Head of caudate nucleus (tissue), 42 donors: ENCODE measurements around the gene PTPRG.

ENCODE experiments used
- DNase-seq, 42 donors: peaks; one replicate each; pipeline versions ENCODE4 v3.0.0 to v3.0.0-alpha.2; 2020 to 2021; ENCODE audit warnings: mixed read lengths in 7 of 42
- intact Hi-C: fragments of 100-400 bp; cut with DNase I; formaldehyde crosslinking; loops from one replicate; pipeline ENCODE4 v1.15.0; 2022

Gene PTPRG

GRCh38 chr3:62110443-62111225 is 549.3 kb downstream of the PTPRG start:
- intact Hi-C loops = no loop called here
- no peak for DNase-seq

DNA sequence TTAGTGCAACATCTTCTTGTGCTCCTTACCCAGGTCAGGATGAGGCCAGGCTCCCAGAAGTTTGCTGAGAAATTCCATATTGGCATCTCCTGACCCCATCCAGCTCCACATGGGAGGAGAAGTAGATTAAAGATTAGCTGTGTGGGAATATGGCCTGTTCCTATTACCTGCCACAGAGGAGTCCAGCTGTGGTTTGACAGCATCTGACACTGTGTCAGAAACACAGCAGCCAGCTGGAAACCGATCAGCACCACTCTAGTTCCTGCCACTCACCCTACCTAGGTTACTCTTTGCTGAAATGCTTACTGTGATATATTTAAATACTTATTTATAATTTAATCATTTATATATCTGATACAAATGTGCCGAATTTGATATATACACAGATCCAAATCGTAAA is 551.7 kb downstream of the PTPRG start:
- intact Hi-C loops = no loop called here
- DNase-seq = no peak

DNA sequence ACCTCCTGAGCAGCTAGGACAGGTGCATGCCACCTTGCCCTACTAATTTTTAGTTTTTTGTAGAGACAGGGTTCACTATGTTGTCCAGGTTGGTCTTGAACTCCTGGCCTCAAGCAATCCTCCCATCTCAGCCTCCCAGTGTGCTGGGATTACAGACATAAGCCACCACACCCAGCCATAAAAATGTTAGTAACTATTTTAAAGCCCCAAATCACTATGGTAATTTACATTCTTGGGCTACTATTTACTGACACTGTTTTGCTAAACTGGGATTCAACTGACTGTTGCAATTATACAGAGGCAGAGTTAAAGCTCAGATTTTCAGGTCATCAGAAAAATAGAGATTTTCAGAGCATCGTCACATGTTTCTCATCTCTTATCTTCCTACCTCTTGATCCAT is 553.4 kb downstream of the PTPRG start:
- DNase-seq = no peak
- intact Hi-C loops = no loop called here

DNA sequence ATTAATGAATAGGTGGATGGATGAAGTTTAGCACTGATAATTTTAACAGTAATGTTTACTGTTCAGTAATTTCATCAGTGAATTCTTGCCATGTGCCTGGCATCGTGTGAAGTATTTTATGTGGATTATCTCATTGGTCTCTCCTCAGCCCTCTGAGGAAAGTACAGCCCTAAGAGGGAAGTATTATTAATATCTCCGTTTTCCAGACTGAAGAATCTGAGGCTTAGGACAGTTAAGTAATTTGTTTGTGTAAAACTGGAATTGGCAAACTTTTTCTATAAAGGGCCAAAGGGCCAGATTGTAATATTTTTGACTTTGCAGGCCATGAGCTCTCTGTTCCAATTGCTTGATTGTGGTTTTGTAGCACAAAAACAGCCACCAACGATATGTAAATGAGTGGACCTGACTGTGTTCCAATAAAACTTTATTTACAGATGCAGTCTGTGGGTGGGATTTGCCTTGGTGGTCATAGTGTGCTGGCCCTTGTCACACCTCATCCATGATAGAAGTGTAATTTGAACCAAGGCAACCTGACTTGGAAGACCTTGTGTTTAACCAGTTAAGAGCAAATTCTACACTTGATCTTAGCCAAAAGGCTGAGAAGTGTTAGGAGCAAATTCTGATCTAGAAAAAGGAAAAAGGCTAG is 556.7 kb downstream of the PTPRG start:
- intact Hi-C loops = no loop called here

DNA sequence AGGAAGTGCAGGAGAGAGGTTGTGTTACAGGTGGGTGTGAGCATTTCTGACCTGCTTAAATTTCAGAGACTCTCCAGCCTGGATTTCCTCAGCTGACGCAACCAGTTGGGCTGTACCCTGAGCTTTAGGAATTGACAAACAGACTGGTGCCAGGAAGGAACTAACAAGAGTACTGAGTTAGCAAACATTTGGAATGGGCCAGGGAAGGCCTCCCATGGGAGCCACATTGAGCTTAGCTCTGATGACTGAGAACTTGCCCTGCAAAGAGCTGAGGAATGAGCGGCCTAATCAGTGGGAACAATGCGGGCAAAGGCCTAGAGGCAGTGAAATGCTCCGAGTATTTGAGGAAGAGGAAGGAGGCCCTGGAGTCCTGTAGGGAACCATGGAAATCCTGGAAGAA is 557.8 kb downstream of the PTPRG start:
- no peak for DNase-seq
- intact Hi-C loops = no loop called here

More for the DNA sequence above, 556.7 kb downstream of the PTPRG start:
- DNase-seq = no peak

DNA sequence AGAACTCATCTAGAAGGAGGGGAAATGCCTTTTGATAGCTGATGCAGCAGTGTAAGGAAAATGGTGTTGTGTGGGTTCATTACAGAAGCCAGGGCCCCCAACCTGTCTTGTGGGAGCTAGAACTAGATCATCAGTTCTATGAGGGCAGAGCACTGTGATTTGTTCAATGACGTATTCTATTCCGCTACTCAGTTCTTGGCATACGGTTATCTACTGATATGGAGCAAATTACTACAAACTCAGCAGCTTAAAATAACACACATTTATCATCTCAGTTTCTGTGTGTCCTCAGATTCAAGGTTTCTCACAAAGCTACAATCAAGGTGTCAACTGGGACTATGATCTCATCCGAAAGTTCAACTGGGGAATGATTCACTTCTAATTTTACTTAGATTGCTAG is 561.4 kb downstream of the PTPRG start:
- no peak for DNase-seq
- intact Hi-C loops = no loop called here

GRCh38 chr3:62125380-62125779 is 564.0 kb downstream of the PTPRG start:
- intact Hi-C loops = no loop called here
- no peak for DNase-seq

GRCh38 chr3:62127116-62127515 is 565.7 kb downstream of the PTPRG start:
- DNase-seq = no peak
- intact Hi-C loops = no loop called here

- DNase-seq = peak in 18 of 42 donors; percentile 5 to 73 (median 27)
- intact Hi-C loops = no loop called here
These were observed 566.7 kb downstream of the PTPRG start for GRCh38 chr3:62128051-62128450.

DNA sequence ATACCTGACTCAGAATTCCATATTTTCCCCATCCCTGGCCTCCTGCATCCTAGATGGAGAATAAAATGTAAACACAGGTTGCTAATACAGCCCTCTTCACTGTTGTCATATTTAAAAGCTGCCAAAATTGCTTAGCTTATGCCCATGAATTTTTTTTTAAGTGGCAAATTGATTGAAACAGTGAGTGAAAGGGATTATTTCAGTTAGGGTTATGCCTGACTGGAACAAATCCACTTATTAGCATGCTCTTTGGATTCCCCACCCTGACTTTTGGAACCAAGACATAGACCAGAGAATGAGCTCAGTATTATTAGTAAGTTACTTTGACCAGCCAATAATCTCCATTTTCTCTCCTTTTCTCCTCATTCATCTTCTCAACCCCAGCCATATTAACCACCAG is 567.3 kb downstream of the PTPRG start:
- intact Hi-C loops = no loop called here
- DNase-seq = no peak

DNA sequence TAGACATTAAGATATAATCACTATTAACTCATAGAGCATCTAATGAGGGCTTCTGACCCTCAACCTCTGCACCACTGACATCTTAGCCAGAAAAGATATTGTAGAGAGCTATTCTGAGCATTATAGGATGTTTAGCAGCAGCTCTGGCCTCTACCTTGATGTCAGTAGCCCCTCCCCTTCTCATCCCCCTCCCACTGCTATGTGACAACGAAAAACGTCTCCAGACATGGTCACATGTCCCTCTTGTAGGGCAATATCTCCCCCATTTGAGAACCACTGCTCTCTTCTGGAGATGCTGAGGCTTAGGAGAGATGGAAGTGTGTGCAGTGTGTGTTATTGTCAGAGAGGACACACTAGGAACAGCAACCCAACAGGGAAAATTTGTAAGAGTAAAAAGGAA is 569.7 kb downstream of the PTPRG start:
- intact Hi-C loops = no loop called here
- DNase-seq = no peak

- intact Hi-C loops = no loop called here
- no peak for DNase-seq
These were observed 570.2 kb downstream of the PTPRG start for GRCh38 chr3:62131620-62132019.

- intact Hi-C loops = no loop called here
- no peak for DNase-seq
These were observed 570.7 kb downstream of the PTPRG start for GRCh38 chr3:62132027-62132602.

- DNase-seq = no peak
- intact Hi-C loops = no loop called here
These were observed 571.6 kb downstream of the PTPRG start for GRCh38 chr3:62133015-62133414.

- intact Hi-C loops = no loop called here
- DNase-seq = peak in 1 of 42 donors; percentile 5
These were observed 572.7 kb downstream of the PTPRG start for GRCh38 chr3:62134061-62134496.

DNA sequence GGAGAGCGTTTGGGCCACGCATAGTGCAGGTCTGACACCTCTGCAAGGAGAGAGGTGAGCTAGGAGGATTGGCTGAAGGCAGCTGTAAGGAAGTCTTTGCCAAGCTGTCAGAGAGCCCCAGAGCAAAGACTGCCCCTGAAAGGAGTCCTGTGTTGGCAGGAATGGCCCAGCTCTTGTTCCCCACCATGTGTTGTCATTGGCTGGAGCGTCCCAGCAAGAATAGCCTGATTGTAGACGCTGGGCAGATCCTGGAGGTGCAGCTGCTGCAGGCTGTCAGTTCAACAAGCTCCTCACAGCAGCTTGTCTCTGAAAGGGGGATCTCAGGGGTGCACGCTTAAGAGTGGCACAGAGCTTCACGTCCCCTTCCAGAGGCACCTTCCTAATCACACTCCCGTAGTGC is 574.4 kb downstream of the PTPRG start:
- peak in 5 of 42 donors; percentile 8 to 26 (median 13) for DNase-seq
- intact Hi-C loops = no loop called here

DNA sequence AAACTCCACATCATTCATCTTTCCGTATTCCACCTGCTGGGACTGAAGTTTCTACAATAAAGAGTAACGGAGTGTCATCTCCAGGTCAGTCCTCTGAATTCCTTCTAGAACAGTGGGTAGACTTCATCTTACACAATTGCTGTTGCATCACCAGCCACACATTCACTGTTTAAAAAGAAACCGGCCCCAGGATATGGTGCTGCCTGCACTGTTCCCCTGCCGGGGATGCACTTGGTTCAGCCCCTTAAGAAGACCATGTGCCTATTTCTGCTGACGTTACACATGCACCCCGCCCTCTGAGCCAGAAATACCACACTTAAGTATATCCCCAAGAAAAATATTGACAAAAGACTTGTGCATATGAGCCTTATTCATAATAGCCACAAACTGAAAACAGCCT is 578.6 kb downstream of the PTPRG start:
- no peak for DNase-seq
- intact Hi-C loops = no loop called here

GRCh38 chr3:62142331-62143085 is 581.1 kb downstream of the PTPRG start:
- DNase-seq = no peak

GRCh38 chr3:62143843-62144450 is 582.6 kb downstream of the PTPRG start:
- intact Hi-C loops = no loop called here
- DNase-seq = no peak

More at GRCh38 chr3:62142331-62143085, 581.1 kb downstream of the PTPRG start:
- intact Hi-C loops = no loop called here
